Activated gamma-delta T cell treated with Interleukin-2 at 50 U/mL for 16 hours (primary cell): ENCODE data around the gene NOP53.
"Not testable (repeated sequence)": the region's sequence is repeated elsewhere in the genome, so short reads cannot be mapped to it uniquely, and the experiment has no call there.

Source experiments
- DNase-seq: peaks from one replicate; pipeline ENCODE4 v3.0.0-alpha.2; 2020

Gene NOP53

DNA sequence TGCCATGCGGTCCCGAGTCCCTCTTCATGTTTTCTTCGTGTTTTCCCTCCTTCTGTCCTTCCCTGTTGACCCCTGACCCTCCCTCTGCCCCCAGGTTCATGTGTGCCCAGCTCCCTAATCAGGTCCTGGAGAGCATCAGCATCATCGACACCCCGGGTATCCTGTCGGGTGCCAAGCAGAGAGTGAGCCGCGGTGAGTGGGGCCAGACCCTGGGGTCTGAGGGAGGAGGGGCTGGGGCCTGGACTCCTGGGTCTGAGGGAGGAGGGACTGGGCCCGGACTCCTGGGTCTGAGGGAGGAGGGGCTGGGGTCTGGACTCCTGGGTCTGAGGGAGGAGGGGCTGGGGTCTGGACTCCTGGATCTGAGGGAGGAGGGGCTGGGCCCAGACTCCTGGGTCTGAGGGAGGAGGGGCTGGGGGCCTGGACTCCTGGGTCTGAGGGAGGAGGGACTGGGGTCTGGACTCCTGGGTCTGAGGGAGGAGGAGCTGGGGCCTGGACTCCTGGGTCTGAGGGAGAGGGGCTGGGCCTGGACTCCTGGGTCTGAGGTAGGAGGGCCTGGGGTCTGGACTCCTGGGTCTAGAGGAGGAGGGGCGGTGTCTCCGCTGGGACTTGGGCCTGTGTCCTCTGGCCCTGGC, 26.8 kb upstream of the NOP53 start:
- DNase-seq: not testable (repeated sequence)

DNA sequence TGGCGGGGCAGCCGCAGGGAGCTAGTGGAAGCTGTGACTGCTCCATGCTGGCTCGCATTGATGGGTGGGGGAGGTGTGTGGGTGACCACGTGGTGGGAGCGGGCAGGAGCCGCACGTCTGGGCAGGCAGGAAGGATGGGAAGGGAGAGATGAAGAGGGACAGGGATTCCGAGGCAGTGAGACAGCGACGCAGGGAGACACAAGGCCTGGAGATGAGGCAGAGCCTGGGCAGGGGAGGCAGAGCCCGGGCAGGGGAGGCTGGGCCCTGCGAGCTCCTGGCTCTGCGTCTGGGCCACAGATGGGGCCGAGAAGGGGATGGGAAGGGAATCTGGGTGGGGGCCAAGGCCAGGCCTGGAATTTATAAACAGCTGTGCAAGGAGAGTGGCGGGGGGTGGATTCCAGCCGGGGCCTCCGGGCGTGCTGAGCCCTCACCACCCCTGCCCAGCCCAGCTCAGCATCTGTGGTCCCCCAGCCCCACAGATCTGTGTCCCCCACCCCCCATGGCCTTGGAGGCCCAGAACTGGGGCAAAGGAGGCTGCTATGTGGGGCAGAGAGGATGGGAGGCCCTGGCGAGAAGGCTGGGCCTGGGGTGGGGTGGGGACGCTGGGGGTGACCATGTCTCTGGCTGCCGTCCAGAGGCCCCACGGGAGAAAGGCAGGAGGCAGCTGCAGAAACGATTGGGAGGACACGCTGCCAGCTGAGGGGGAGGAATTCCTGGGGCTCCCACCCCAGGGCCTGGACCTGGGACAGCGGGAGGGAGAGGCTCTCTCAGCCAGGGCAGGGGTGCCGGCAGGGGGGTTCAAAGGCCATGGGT, 26.1 kb upstream of the NOP53 start:
- DNase-seq: no peak

DNA sequence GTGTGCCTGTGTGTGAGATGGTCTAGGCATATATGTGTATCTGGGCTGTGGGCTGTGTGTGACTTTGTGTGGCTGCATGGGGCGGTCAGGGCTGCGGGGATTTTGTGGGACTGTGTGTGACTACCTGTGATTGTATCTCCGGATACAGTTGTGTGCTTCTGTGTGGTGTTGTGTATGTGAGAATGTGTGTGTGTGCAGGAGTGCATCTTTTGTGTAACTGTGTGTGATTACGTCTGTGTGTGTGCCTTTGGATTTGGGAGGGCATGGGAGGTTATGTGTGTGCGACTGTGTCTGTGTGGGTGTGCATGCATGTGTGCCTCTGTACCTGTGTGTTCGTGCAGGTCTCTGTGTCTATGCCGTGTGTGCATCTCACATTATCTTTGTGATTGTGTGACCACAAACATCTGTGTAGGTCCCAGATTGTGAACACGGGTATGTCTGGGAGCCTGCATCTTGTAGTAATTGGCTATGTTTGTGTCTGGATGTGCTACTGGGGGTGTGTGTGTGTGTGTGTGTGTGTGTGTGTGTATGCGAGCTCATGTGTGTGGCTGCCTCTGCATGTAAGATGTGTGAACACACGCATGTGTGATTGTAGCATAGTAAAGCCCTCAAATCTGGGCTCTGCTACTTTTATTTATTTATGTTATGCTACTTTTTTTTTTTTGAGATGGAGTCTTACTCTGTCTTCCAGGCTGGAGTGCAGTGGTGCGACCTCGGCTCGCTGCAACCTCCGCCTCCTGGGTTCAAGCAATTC, 24.5 kb upstream of the NOP53 start:
- no peak for DNase-seq

DNA sequence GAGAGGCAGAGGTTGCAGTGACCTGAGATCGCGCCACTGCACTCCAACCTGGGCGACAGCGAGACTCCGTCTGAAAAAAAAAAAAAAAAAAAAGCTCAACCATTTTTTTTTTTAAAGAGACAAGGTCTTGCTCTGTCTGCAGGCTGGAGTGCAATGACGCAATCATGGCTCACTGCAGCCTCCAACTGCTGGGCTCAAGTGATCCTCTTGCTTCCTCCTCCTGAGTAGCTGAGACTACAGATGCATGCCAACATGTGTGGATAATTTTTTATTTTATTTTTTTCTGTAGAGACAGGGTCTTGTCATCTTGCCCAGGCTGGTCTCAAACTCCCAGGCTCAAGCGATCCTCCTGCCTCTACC, 21.8 kb upstream of the NOP53 start:
- DNase-seq: no peak

DNA sequence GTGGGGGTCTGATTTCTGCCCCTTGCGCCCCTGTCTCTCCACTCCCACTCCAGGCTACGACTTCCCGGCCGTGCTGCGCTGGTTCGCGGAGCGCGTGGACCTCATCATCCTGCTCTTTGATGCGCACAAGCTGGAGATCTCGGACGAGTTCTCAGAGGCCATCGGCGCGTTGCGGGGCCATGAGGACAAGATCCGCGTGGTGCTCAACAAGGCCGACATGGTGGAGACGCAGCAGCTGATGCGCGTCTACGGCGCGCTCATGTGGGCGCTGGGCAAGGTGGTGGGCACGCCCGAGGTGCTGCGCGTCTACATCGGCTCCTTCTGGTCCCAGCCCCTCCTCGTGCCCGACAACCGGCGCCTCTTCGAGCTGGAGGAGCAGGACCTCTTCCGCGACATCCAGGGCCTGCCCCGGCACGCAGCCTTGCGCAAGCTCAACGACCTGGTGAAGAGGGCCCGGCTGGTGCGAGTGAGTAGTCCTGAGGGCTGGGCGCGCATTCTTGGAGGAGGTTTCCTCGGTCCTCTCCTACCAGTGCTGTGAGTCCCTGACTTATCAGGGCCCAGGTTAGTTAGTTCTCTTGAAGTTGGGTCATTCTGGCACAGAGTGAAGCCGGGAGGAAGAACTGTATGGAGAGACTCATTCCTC, 19.5 kb upstream of the NOP53 start:
- no peak for DNase-seq

DNA sequence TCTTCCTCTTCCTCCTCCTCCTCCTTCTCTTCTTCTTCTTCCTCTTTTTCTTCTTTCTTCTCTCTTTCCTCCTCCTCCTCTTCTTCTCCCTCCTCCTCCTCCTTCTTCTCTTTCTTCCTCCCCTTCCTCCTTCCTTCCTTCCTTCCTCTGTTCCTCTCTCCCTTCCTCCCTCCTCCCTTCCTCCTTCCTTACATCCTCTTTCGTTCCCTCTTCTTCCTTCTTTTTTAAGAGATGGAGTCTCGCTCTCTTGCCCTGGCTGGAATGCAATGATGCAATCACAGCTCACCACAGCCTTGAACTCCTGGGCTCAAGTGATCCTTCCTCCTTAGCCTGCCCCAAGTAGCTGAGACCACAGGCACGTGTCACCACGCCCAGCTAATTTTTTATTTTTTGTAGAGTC, 18.9 kb upstream of the NOP53 start:
- DNase-seq: no peak

DNA sequence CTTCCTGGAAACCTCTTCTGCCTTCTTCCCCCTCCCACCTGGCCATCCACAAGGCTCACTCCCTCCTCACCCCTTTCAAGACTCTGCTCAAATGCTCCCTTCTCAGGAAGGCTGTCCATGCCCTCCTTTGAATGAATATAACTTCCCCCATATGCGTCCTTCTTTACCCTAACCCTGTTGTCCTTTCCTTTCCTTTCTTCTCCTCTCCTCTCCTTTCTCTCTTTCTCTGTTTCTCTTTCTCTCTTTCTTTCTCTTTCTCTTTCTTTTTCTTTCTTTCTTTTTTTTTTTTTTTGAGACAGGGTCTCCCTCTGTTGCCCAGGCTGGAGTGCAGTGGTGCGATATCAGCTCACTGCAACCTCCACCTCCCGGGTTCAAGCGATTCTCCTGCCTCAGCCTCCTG, 17.1 kb upstream of the NOP53 start:
- DNase-seq: not testable (repeated sequence)

DNA sequence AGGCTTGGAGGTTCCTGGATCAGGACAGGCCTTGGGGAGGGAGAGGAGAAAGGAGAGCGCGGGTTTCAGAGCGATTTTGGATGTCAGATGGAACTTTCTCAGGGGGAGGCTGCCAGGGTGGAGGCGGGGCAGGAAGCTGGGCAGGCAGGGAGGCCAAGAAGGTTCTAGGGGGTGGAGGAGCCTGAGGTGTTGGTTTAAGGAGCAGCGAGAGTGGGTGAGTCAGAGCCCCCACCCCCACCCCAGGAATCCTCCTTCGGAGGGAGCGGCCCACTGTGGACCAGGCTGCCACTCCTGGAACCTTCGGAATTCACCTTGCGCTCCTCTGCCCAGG, 15.9 kb upstream of the NOP53 start:
- DNase-seq: no peak

DNA sequence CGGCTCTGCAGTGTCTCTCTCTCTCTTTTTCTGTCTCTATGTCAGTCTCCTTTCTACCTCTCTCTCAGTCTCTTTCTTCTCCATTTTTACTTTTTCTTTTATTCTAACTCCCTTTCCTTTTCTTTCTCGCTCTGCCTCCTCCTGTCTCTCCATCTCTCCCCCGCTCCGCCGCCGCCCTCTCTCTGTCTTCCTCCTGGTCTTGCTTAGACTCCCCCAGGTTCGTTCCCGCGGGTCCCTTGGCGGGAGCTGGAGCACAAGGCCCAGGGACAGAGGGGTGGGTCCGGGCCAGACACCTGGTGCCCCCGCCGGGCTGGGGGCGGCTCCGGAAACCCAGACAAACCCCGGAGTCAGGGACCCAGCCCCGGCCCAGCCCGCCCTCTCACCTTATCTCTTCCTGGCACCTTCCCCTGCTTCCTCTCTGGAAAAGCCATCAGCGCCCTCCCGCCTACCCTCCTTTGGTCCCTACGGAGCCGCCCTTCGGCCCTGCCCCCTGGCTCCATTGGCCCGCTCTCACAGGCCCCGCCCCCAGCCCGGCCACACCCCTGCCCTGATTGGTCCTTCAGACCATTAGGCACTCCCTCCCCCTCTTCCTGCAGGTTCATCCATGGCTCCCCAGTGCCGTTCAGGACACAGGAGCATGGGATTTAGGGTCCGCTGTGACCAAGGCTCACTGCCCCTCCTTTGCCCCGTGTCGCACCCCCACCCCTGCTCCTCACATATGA, 15.4 kb upstream of the NOP53 start:
- no peak for DNase-seq

DNA sequence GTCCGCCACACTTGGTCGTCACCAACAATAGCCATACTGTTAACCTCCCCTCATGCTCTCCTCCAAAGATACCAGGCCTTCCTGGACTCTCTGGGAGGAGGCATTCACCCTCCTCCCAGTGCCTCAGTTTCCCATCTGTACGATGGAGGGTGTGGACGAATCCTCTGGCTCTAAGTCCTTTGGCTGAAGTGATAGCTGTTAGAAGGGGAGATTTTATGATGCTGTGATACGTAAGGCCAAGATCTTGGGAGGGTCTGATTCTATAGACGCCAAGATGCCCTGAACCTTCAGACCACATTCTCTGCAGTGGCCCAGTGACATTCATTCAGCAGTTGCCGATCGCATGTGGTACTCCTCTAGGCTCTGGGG, 14.8 kb upstream of the NOP53 start:
- no peak for DNase-seq

DNA sequence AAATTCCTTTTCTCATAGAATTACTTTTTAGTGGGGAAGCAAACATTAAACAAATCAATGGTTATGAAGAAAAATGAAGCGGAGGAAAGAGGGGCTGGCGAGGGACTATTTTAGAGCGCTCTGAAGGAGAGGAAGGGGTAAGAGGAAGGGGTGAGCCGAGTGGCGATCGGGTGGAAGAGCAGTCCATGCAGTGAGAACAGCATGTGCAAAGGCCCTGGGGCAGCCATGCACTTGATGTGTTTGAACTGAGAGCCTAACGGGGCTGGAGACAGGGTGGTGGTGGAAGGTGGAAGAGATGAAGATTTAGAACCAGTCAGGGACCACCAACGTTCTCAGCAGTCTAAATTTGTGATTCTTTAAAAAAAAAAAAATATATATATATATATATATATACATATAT, 14.4 kb upstream of the NOP53 start:
- DNase-seq: no peak

DNA sequence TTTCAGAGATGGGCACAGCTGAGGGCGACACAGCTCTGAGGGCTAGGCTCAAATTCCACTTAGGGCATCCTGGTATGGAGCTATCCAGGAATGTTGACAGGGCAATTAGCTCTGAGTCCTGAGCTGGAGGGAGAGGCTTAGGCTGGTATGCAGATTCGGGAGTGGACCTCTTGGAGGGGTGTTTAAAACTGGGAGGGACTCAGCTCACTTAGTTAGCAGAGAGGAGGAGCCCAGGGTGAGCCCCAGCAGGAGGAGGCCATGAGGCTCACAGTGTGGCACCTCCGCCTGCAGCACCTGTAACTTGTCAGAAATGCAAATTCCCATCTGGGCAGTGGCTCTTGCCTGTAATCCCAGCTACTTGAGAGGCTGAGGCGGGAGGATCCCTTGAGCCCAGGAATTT, 10.2 kb upstream of the NOP53 start:
- DNase-seq: no peak

DNA sequence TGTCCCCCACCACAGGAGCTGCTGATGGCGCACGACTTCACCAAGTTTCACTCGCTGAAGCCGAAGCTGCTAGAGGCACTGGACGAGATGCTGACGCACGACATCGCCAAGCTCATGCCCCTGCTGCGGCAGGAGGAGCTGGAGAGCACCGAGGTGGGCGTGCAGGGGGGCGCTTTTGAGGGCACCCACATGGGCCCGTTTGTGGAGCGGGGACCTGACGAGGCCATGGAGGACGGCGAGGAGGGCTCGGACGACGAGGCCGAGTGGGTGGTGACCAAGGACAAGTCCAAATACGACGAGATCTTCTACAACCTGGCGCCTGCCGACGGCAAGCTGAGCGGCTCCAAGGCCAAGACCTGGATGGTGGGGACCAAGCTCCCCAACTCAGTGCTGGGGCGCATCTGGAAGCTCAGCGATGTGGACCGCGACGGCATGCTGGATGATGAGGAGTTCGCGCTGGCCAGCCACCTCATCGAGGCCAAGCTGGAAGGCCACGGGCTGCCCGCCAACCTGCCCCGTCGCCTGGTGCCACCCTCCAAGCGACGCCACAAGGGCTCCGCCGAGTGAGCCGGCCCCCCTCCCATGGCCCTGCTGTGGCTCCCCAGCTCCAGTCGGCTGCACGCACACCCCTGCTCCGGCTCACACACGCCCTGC, 4.4 kb upstream of the NOP53 start:
- DNase-seq: no peak

DNA sequence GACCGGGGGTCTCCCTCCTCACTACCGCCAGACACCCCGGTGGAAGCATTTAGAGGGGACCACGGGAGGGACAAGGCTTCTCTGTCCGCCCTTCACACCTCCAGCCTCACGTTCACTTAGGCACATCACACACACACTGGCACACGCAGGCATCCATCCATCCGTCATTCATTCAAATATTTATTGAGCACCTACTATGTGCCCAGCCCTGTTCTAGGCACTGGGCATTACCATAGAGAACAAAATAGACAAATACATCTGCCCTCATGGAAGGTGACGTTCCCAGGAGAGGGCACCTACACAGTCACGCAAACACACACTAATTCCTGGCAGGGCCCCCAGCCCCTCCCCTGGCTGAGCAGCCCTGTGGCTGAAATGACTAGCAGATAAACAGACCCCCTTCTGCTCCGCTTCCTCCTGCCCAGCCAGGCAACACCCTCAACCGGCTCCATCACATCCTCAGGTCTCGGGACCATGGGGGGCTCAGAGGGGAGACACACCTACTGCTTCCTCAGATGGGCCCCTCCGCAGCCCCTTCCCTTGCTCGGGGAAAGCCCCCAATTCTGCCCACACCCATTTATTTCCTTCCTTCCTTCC, 3.7 kb upstream of the NOP53 start:
- no peak for DNase-seq

DNA sequence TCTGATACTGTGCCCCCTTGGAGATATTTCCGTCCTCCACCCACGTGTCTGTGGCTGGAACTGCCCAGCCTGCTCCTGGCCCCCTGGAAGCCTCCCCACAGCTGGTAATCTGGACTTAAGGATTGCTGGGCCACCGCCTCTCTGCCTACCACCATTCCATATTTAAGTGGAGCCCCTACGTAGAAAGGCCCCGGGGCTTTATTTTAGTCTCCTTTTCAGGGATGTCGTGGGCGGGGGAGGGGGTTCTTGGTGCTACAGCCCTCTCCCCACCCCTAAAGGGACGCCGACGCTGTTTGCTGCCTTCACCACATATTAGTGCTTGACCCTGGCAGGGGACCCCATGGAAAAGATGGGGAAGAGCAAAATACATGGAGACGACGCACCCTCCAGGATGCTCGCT, 2.7 kb upstream of the NOP53 start:
- no peak for DNase-seq

DNA sequence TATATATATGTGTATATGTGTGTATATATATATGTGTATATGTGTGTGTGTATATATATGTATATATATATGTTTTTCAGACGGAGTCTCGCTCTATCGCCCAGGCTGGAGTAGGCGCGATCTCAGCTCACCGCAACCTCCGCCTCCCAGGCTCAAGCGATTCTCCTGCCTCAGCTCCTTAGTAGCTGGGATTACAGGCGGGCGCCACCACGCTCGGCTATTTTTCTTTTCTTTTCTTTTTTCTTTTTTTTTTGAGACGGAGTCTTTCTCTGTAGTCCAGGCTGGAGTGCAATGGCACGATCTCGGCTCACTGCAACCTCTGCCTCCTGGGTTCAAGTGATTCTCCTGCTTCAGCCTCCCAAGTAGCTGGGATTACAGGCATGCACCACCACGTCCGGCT, 783 bp downstream of the NOP53 start:
- not testable (repeated sequence) for DNase-seq

DNA sequence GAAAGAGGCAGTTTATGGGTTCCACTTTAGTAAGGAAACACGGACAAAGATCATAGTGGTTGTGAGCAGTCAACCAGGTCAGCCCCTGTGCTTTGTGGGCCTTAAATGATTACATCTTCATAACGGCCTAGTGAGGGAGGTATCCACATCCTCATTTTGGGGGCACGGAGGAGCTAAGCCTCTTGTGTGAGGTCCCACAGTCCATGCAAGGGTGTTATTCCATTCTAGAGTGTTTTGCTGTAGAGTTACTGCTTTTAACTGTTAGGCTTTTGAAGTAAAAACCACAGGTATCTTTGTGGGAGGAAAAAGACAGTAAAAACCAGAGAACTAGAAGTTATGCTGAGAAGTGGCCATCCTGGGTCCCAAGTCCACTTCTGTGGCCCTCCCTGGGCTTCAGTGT, 4.0 kb downstream of the NOP53 start:
- DNase-seq: no peak

DNA sequence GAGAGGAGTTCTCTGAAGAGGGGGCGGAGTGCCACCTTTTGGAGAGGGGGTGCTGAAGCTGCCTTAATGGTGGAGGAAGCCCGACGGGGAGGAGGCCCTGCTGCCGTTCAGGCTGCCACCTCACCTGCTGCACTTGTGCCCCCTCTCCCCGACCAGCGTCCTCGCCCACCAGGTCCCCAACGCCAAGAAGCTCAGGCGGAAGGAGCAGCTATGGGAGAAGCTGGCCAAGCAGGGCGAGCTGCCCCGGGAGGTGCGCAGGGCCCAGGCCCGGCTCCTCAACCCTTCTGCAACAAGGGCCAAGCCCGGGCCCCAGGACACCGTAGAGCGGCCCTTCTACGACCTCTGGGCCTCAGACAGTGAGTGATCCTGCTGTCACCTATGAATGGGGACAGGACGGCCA, 5.4 kb downstream of the NOP53 start:
- no peak for DNase-seq

DNA sequence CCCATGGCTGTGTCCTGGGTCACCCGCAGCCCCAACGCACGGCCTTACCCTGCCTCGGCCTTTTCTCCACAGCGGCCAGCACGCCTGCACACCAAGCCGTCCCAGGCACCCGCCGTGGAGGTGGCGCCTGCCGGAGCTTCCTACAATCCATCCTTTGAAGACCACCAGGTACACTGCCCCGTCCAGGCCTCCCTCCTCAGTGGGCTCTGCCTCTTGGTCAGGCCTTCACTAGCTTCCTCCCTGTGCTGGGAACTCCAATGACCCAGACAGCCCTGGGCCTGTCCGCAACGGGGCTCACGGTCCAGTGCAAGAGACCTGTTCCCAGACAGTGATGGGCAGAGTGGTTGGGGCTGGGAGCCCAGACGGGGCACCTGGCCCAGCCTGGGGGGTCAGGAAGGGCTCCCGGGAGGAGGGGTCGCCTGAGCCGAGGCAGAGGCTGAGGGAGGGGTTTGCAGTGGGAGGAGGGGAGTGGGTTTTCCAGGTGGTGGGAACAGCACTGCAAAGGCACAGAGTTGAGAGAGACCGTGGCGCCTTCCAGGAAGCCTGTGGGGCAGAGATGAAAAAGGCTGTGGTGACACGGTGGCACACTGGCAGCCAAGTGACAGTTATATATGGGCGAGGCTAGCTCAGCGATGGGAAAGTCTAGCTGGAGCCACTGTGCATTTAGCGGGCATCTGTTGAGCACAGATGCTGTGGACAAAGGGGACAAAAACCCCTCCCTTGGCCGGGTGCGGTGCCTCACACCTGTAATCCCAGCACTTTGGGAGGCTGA, 7.3 kb downstream of the NOP53 start:
- DNase-seq: no peak

DNA sequence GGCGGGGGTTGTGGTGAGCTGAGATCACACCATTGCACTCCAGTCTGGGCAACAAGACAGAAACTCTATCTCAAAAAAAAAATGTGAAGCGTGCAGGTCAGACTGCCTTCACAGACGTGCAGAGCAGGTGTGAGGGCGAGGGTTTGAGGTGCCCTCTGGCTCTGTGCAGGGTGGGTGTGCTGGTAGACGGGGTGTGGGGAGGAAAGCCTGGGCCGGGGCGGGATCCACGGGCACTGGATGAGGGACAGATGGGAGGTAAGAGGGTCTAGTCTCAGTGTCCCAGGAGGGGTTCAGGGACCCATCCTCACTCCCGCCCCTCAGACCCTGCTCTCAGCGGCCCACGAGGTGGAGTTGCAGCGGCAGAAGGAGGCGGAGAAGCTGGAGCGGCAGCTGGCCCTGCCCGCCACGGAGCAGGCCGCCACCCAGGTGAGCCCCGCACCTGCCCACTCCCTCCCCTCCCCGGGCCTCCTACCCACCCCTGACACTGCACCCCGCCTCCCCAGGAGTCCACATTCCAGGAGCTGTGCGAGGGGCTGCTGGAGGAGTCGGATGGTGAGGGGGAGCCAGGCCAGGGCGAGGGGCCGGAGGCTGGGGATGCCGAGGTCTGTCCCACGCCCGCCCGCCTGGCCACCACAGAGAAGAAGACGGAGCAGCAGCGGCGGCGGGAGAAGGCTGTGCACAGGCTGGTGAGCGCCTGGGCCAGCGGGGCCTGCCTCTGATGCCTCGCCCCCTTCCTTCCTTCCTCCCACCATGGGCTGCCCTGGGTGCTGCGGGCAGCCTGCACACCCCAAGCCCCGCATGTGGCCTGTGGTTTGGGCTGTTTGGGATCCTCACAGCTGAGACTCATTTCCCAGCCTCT, 9.1 kb downstream of the NOP53 start:
- no peak for DNase-seq
